ENCODE measurements around the gene CUL5. TPM values are rescaled to one million over a fixed set of nuclear protein-coding genes. Genes with fewer than 3 reads are reported as not detected.

The CUL5 gene
- total and polyA plus RNA-seq, 2 of the 8 experiments (the other 6 are each of a cell fraction or from before 2014, with no cell fraction given), result 4.9 to 31.8 TPM

GRCh38 chr11:108037636-108038035 is 28.9 kb downstream of the CUL5 start (continued):
- TF ChIP-seq CHD7 (IDR thresholded peaks at IDR 0.05; ENCODE audit: insufficient replicate concordance, low read length), result no peak
- TF ChIP-seq SRF (IDR thresholded peaks at IDR 0.05; ENCODE audit: low read depth, low read length), result no peak
- TF ChIP-seq CHD1 (IDR thresholded peaks at IDR 0.05; ENCODE audit: low read depth, low read length), result no peak
- no peak for TF ChIP-seq GTF2F1 (IDR thresholded peaks at IDR 0.05; ENCODE audit: borderline replicate concordance, low read depth, low read length)
- no peak for TF ChIP-seq RBBP5 (IDR thresholded peaks at IDR 0.05; ENCODE audit: borderline replicate concordance, low read depth, low read length)
- TF ChIP-seq FOSL1 (IDR thresholded peaks at IDR 0.05; ENCODE audit: insufficient read depth, low read depth, low read length), result no peak
- TF ChIP-seq SIX5 (IDR thresholded peaks at IDR 0.05; ENCODE audit: low read depth, low read length), result no peak
- no peak for TF ChIP-seq ASH2L (IDR thresholded peaks at IDR 0.05; ENCODE audit: low read length)
- no peak for TF ChIP-seq TAF1 (IDR thresholded peaks at IDR 0.05; ENCODE audit: low read depth, low read length)
- no peak for TF ChIP-seq USF2 (IDR thresholded peaks at IDR 0.05; ENCODE audit: low read length)
